ENCODE results near the gene PRR16.

DNA sequence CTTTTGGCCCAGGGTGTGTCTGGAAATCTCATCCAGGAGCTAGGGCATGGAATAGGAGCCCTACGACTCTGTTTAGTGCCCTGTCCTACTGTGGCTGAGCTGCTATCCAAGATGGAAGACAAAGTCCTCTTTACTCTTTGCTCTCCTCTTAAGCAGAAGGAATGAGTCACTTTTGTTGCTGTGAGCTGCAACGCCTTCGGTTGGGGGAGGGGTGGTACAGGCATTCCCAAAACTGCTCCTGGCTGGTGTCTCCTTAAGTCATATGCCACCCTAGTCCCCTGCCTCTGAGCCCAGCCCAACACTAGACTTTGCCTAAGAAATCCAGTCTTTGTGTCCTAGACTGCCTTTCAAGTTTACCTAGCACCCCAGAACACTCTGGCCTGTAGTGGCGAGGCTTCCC, 99.9 kb downstream of the PRR16 start:
- TF ChIP-seq, protein P1, sequence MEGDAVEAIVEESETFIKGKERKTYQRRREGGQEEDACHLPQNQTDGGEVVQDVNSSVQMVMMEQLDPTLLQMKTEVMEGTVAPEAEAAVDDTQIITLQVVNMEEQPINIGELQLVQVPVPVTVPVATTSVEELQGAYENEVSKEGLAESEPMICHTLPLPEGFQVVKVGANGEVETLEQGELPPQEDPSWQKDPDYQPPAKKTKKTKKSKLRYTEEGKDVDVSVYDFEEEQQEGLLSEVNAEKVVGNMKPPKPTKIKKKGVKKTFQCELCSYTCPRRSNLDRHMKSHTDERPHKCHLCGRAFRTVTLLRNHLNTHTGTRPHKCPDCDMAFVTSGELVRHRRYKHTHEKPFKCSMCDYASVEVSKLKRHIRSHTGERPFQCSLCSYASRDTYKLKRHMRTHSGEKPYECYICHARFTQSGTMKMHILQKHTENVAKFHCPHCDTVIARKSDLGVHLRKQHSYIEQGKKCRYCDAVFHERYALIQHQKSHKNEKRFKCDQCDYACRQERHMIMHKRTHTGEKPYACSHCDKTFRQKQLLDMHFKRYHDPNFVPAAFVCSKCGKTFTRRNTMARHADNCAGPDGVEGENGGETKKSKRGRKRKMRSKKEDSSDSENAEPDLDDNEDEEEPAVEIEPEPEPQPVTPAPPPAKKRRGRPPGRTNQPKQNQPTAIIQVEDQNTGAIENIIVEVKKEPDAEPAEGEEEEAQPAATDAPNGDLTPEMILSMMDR (IDR thresholded peaks at IDR 0.05): no peak
- TF ChIP-seq POLR2AphosphoS5 (IDR thresholded peaks at IDR 0.05; ENCODE audit: low read depth, low read length): no peak

Data from Panc1 (cell line).